H1 (cell line): ENCODE results near the gene TMEM130. TPM values are rescaled to one million over a fixed set of nuclear protein-coding genes. Genes with fewer than 3 reads are reported as not detected.

Experiments used
- CTCF ChIA-PET: fragments of 300-600 bp; sonication (Branson Sonifier 250); formaldehyde crosslinking; loops from one replicate; lab custom pipeline; 2021; ENCODE audit not compliant: partially characterized antibody; lab: Charles Lee
- POLR2A ChIA-PET: fragments of 300-600 bp; sonication (Branson Sonifier 250); formaldehyde crosslinking; loops from one replicate; lab custom pipeline; 2021; ENCODE audit warnings: inconsistent platforms; ENCODE audit not compliant: partially characterized antibody; lab: Charles Lee
- DNase-seq, 2 experiments: peaks; one replicate each; pipeline versions ENCODE4 v3.0.0 to v3.0.0-alpha.2; 2010 to 2022; ENCODE audit warnings: low spot score in 2 of 2, low read depth in 1 of 2, mixed read lengths in 1 of 2
- FAIRE-seq: peaks from 2 replicates; lab custom pipeline; 2011; peaks lifted over from hg19 to GRCh38; lab: Jason Lieb, UNC
- H2AFZ ChIP-seq: 2 replicates; pipeline ENCODE4 v1.8.1; 2012; ENCODE audit warnings: low read length, inconsistent platforms
- H2AK5ac ChIP-seq: 2 replicates; pipeline ENCODE4 v1.6.1; 2013; ENCODE audit warnings: low read depth, low read length
- H2BK120ac ChIP-seq: replicated peaks from 2 replicates; pipeline ENCODE3; 2013; ENCODE audit warnings: low read depth, low read length, inconsistent platforms
- H2BK12ac ChIP-seq: 2 replicates; pipeline ENCODE4 v1.6.1; 2013; ENCODE audit warnings: low read depth, low read length
- H2BK15ac ChIP-seq: 2 replicates; pipeline ENCODE4 v1.6.1; 2013; ENCODE audit warnings: low read length
- H2BK20ac ChIP-seq: 2 replicates; pipeline ENCODE4 v1.6.1; 2013; ENCODE audit warnings: low read length
- H2BK5ac ChIP-seq: 2 replicates; pipeline ENCODE4 v1.6.1; 2013; ENCODE audit warnings: low read depth, low read length
- H3K14ac ChIP-seq: 2 replicates; pipeline ENCODE4 v1.6.1; 2013; ENCODE audit warnings: inconsistent platforms; ENCODE audit not compliant: insufficient read length
- H3K18ac ChIP-seq: 2 replicates; pipeline ENCODE4 v1.6.1; 2013; ENCODE audit warnings: low read length; ENCODE audit errors: extremely low read depth
- H3K23ac ChIP-seq: 2 replicates; pipeline ENCODE4 v1.6.1; 2013; ENCODE audit warnings: inconsistent platforms; ENCODE audit not compliant: insufficient read length
- H3K23me2 ChIP-seq: 2 replicates; pipeline ENCODE4 v1.6.1; 2013; ENCODE audit warnings: low read depth, low read length
- H3K27ac ChIP-seq: 2 replicates; pipeline ENCODE4 v1.6.1; 2011; ENCODE audit warnings: low read depth, low read length, inconsistent platforms
- H3K27me3 ChIP-seq, 4 experiments: replicated peaks in 1 of 4; 1 replicate in 1 of 4; 2 replicates in 3 of 4; pipeline versions ENCODE4 v1.6.1 to v1.8.1; 2011 to 2013; ENCODE audit warnings: low read length in 3 of 4, mild to moderate bottlenecking in 3 of 4, inconsistent platforms in 2 of 4, mixed read lengths in 2 of 4, moderate library complexity in 1 of 4; ENCODE audit not compliant: control insufficient read depth in 3 of 4, insufficient read depth in 3 of 4; ENCODE audit errors: extremely low read depth in 1 of 4
- H3K36me3 ChIP-seq, 4 experiments: 2 replicates each; pipeline versions ENCODE4 v1.6.1 to v1.8.1; 2011 to 2013; ENCODE audit warnings: mild to moderate bottlenecking in 4 of 4, low read length in 3 of 4, moderate library complexity in 2 of 4, control low read depth in 1 of 4, inconsistent platforms in 1 of 4; ENCODE audit not compliant: insufficient read depth in 4 of 4, control insufficient read depth in 2 of 4
- H3K4ac ChIP-seq: replicated peaks from 2 replicates; pipeline ENCODE3; 2013; ENCODE audit warnings: low read length, low read depth, mixed read lengths, inconsistent platforms; ENCODE audit not compliant: insufficient read length
- H3K4me1 ChIP-seq, 4 experiments: replicated peaks in 1 of 4; 1 replicate in 1 of 4; 2 replicates in 3 of 4; pipeline versions ENCODE4 v1.6.1 to v1.8.1; 2011 to 2013; ENCODE audit warnings: low read length in 3 of 4, inconsistent platforms in 2 of 4, mixed read lengths in 1 of 4; ENCODE audit not compliant: insufficient read depth in 4 of 4, control insufficient read depth in 3 of 4
- H3K4me2 ChIP-seq, 2 experiments: 2 replicates each; pipeline versions ENCODE4 v1.6.1 to v1.8.1; 2011 to 2013; ENCODE audit warnings: low read depth in 2 of 2, low read length in 2 of 2, control low read depth in 1 of 2, inconsistent platforms in 1 of 2, mild to moderate bottlenecking in 1 of 2; ENCODE audit not compliant: insufficient read depth in 1 of 2
- H3K4me3 ChIP-seq, 4 experiments: fragments of 200-600, 300-600 bp in 1 of 4; sonication (generic), shearing (Covaris generic), sonication (Bioruptor Twin) in 1 of 4; 2 replicates each; pipeline versions ENCODE4 v1.5.1 to v1.8.1; 2011 to 2016; ENCODE audit warnings: low read length in 4 of 4, low read depth in 3 of 4, control low read depth in 2 of 4, inconsistent platforms in 2 of 4, mild to moderate bottlenecking in 2 of 4, mixed read lengths in 1 of 4, moderate library complexity in 1 of 4; ENCODE audit not compliant: insufficient read depth in 2 of 4; ENCODE audit errors: extremely low read depth in 1 of 4
- H3K56ac ChIP-seq: replicated peaks from 2 replicates; pipeline ENCODE3; 2013; ENCODE audit warnings: low read depth, mild to moderate bottlenecking, mixed read lengths, low read length, inconsistent platforms; ENCODE audit not compliant: insufficient read length
- H3K79me1 ChIP-seq: 2 replicates; pipeline ENCODE4 v1.6.1; 2013; ENCODE audit warnings: low read depth, low read length, control low read depth
- H3K79me2 ChIP-seq, 2 experiments: 2 replicates each; pipeline versions ENCODE4 v1.6.1 to v1.8.1; 2012 to 2013; ENCODE audit warnings: low read length in 2 of 2, mild to moderate bottlenecking in 2 of 2, inconsistent platforms in 1 of 2; ENCODE audit not compliant: insufficient read depth in 2 of 2, control insufficient read depth in 1 of 2
- H3K9ac ChIP-seq, 4 experiments: replicated peaks in 1 of 4; 1 replicate in 1 of 4; 2 replicates in 3 of 4; pipeline versions ENCODE4 v1.6.1 to v1.8.1; 2011 to 2013; ENCODE audit warnings: low read depth in 3 of 4, low read length in 3 of 4, control low read depth in 2 of 4, mild to moderate bottlenecking in 2 of 4, moderate library complexity in 2 of 4, inconsistent platforms in 1 of 4; ENCODE audit errors: extremely low read depth in 1 of 4
- H3K9me3 ChIP-seq, 2 experiments: 2 replicates each; pipeline versions ENCODE4 v1.6.1 to v1.8.1; 2012 to 2013; ENCODE audit warnings: mild to moderate bottlenecking in 2 of 2, moderate library complexity in 2 of 2, control low read depth in 1 of 2, inconsistent platforms in 1 of 2, low read depth in 1 of 2, low read length in 1 of 2, mixed read lengths in 1 of 2; ENCODE audit not compliant: insufficient read depth in 2 of 2
- H4K20me1 ChIP-seq, 2 experiments: replicated peaks in 1 of 2; 2 replicates each; pipeline versions ENCODE3 to v1.8.1; 2011 to 2013; ENCODE audit warnings: inconsistent platforms in 2 of 2, low read length in 2 of 2, mild to moderate bottlenecking in 1 of 2; ENCODE audit not compliant: insufficient read depth in 2 of 2, control insufficient read depth in 1 of 2
- H4K5ac ChIP-seq: 2 replicates; pipeline ENCODE4 v1.6.1; 2013; ENCODE audit warnings: low read length, low read depth, mixed read lengths, inconsistent platforms; ENCODE audit not compliant: insufficient read length
- H4K8ac ChIP-seq: 2 replicates; pipeline ENCODE4 v1.8.0; 2013; ENCODE audit warnings: mild to moderate bottlenecking, moderate library complexity, low read length, inconsistent platforms; ENCODE audit not compliant: insufficient read depth; ENCODE audit errors: extremely low read depth
- H4K91ac ChIP-seq: replicated peaks from 2 replicates; pipeline ENCODE3; 2013; ENCODE audit warnings: low read length, mixed read lengths, inconsistent platforms; ENCODE audit not compliant: insufficient read length
- ASH2L ChIP-seq: fragments of 200-600, 300-600 bp; sonication (generic); IDR thresholded peaks from one replicate; pipeline ENCODE4 v1.7.1; 2017; ENCODE audit warnings: low read length
- BACH1 ChIP-seq: IDR thresholded peaks from 2 replicates; pipeline ENCODE4 v1.6.1; 2012; ENCODE audit warnings: low read length, improper control_type of control experiment
- EGR1 ChIP-seq: IDR thresholded peaks from 2 replicates; pipeline ENCODE4 v1.6.1; 2011; ENCODE audit warnings: low read depth, low read length, borderline replicate concordance
- HDAC6 ChIP-seq: IDR thresholded peaks from one replicate; pipeline ENCODE4 v1.7.1; 2012; ENCODE audit warnings: low read depth, mild to moderate bottlenecking, inconsistent platforms, low read length, moderate library complexity
- PHF8 ChIP-seq: fragments of 200-600 bp; sonication (generic); conservative IDR thresholded peaks from 2 replicates; pipeline ENCODE4 v1.7.1; 2012; ENCODE audit warnings: low read depth, mild to moderate bottlenecking, inconsistent platforms, low read length, moderate library complexity
- POLR2AphosphoS5 ChIP-seq: IDR thresholded peaks from 2 replicates; pipeline ENCODE4 v1.6.1; 2011; ENCODE audit warnings: low read depth, low read length
- POU5F1 ChIP-seq: IDR thresholded peaks from 2 replicates; pipeline ENCODE4 v1.6.1; 2011; ENCODE audit warnings: low read depth, mild to moderate bottlenecking, low read length, moderate library complexity
- RNF2 ChIP-seq: fragments of 200-900, 300-1000 bp; sonication (generic); IDR thresholded peaks from 2 replicates; pipeline ENCODE4 v1.7.1; 2016; ENCODE audit warnings: borderline replicate concordance, low read depth, mild to moderate bottlenecking, antibody characterized with exemption, low read length; ENCODE audit not compliant: poor library complexity, severe bottlenecking; ENCODE audit errors: missing control alignments
- SP4 ChIP-seq: IDR thresholded peaks from 2 replicates; pipeline ENCODE4 v1.6.1; 2012; ENCODE audit warnings: low read length, inconsistent platforms
- TBP ChIP-seq: IDR thresholded peaks from 2 replicates; pipeline ENCODE4 v1.6.1; 2011; ENCODE audit warnings: low read depth, low read length, improper control_type of control experiment
- TEAD4 ChIP-seq: IDR thresholded peaks from 2 replicates; pipeline ENCODE4 v1.6.1; 2012; ENCODE audit warnings: low read depth, low read length, inconsistent platforms, mixed read lengths
- WGBS, 2 experiments: shearing (Covaris generic) in 1 of 2; methylation state at CpG; one replicate each; pipeline versions ENCODE4 v1.1.6 to v1.1.7; 2013 to 2015; ENCODE audit warnings: low lambda C conversion rate in 2 of 2, mixed read lengths in 2 of 2, inconsistent platforms in 1 of 2, low coverage in 1 of 2, missing lambda C conversion rate in 1 of 2; ENCODE audit not compliant: insufficient replicate concordance in 2 of 2, insufficient coverage in 1 of 2, insufficient read length in 1 of 2; ENCODE audit errors: extremely low coverage in 1 of 2, missing lambda C conversion rate in 1 of 2; 5-methylcytosine and 5-hydroxymethylcytosine counted together
- polyA plus RNA-seq, 7 experiments: library from polyadenylated mRNA; depleted of rRNA in 3 of 7; stranded (reverse) in 5 of 7; unstranded in 2 of 7; fragments of >200 nt in 5 of 7; fragments of 200-250 nt in 2 of 7; gene quantifications; 1 replicate in 5 of 7; 2 replicates in 1 of 7; 4 replicates in 1 of 7; pipeline versions ENCODE4 v1.2.1 to v1.2.3, GENCODE V29; 2011 to 2013; ENCODE audit warnings: missing spikeins in 2 of 7, mixed read lengths in 2 of 7
- total RNA-seq: library from RNA; stranded (reverse); fragmentation: NEBNext Ultra II Directional; extraction: Animal tissue kit (Norgen Biotek cat#: 25700); gene quantifications from 2 replicates; pipeline ENCODE4 v1.2.1, GENCODE V29; 2021
- TF ChIP-seq, protein P1 (sequence below), 3 experiments: IDR thresholded peaks; 1 replicate in 2 of 3; 2 replicates in 1 of 3; pipeline versions ENCODE4 v1.5.1 to v1.6.1; 2011; ENCODE audit warnings: low read length in 3 of 3, mild to moderate bottlenecking in 3 of 3, inconsistent platforms in 2 of 3, low read depth in 1 of 3, moderate library complexity in 1 of 3; ENCODE audit not compliant: insufficient read depth in 1 of 3; ENCODE audit errors: control extremely low read depth in 1 of 3

Gene TMEM130
- total and polyA plus RNA-seq, 2 of the 8 experiments (the other 6 are each of a cell fraction or from before 2014, with no cell fraction given) = 2.9 to 6.6 TPM

DNA sequence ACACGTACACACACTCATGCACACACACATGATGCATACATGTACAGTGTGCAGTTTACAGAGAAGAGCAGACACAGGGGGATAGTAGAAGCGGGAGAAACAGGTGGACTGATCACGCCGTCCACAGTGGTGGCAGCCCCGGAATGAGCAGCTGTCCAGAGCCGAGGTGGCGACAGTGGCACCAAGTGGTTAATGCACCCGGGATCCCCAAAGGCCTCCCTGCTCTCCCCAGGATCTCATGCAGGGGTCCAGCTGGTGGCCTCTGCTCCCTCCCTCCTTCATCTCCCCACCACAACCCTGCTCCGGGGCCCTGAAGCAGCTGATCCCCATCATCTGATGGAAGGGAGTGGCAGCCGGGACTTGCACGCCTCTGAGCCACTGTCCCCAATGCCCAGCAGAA lies 29.7 kb downstream of the TMEM130 start:
- H3K18ac ChIP-seq = no peak overlapping the region
- H3K79me2 ChIP-seq = no peaks in the 10 kb centered on the region
- H3K27me3 ChIP-seq = no peaks in the 10 kb centered on the region
- no peaks in the 10 kb centered on the region for H3K36me3 ChIP-seq
- no peaks in the 10 kb centered on the region for H3K23me2 ChIP-seq
- H4K20me1 ChIP-seq = no peaks in the 10 kb centered on the region
- no peak overlapping the region for H3K9ac ChIP-seq
- peak overlapping the region; percentile 95; the same call in 1 of the 2 replicates for H2BK15ac ChIP-seq
- H3K4me1 ChIP-seq = peaks cover 0 to 5% (median 2%) of the 10 kb centered on the region in 4 experiments; a peak in 4 of 7 replicates
- H3K27ac ChIP-seq = no peak overlapping the region
- no peak overlapping the region for H2BK5ac ChIP-seq
- 87% methylated on average over 11 of the region's 11 CpGs; no CpG with 5 or more reads in 1 of the 2 experiments for WGBS, 2 experiments
- H2AFZ ChIP-seq = no peak overlapping the region
- H4K91ac ChIP-seq = no peak overlapping the region
- no peak overlapping the region for H3K4ac ChIP-seq
- H2BK12ac ChIP-seq = no peak overlapping the region
- DNase-seq = no peak
- no peak overlapping the region for H3K23ac ChIP-seq
- H3K79me1 ChIP-seq = no peaks in the 10 kb centered on the region
- H4K5ac ChIP-seq = no peak overlapping the region
- ChIA-PET CTCF (interaction anchor here (0.8 to 24.2 kb wide), 20 partner anchors 8 to 413 kb away, joined by 3 to 365 read pairs (median 6); no protein-coding TSS in a partner anchor), POLR2A (no interaction called here)
- no peak overlapping the region for H3K56ac ChIP-seq
- H2BK120ac ChIP-seq = no peak overlapping the region
- FAIRE-seq = no peak
- H4K8ac ChIP-seq = no peak overlapping the region
- no peak overlapping the region for H3K14ac ChIP-seq
- no peaks in the 10 kb centered on the region for H3K9me3 ChIP-seq
- H3K4me2 ChIP-seq = no peak overlapping the region
- no peak overlapping the region for H2AK5ac ChIP-seq
- no peak overlapping the region for H2BK20ac ChIP-seq
- H3K4me3 ChIP-seq = no peak overlapping the region
- no peak for TF ChIP-seq TBP
- no peak for TF ChIP-seq PHF8
- TF ChIP-seq BACH1 = no peak
- no peak for TF ChIP-seq SP4
- no peak for TF ChIP-seq TEAD4
- TF ChIP-seq POU5F1 = no peak
- TF ChIP-seq HDAC6 = no peak
- no peak for TF ChIP-seq RNF2
- TF ChIP-seq EGR1 = no peak
- no peak for TF ChIP-seq ASH2L
- TF ChIP-seq POLR2AphosphoS5 = no peak
- TF ChIP-seq, protein P1, sequence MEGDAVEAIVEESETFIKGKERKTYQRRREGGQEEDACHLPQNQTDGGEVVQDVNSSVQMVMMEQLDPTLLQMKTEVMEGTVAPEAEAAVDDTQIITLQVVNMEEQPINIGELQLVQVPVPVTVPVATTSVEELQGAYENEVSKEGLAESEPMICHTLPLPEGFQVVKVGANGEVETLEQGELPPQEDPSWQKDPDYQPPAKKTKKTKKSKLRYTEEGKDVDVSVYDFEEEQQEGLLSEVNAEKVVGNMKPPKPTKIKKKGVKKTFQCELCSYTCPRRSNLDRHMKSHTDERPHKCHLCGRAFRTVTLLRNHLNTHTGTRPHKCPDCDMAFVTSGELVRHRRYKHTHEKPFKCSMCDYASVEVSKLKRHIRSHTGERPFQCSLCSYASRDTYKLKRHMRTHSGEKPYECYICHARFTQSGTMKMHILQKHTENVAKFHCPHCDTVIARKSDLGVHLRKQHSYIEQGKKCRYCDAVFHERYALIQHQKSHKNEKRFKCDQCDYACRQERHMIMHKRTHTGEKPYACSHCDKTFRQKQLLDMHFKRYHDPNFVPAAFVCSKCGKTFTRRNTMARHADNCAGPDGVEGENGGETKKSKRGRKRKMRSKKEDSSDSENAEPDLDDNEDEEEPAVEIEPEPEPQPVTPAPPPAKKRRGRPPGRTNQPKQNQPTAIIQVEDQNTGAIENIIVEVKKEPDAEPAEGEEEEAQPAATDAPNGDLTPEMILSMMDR (IDR thresholded peaks at IDR 0.05; ENCODE audit: control extremely low read depth in 1 of 3, insufficient read depth in 1 of 3, low read depth in 1 of 3, low read length in 3 of 3) = no peak
